HFF-Myc (cell line): Measurements from ENCODE around the gene SRRM5.
A peak's percentile ranks its signal among the peaks of the same experiment; 100 is the strongest.

Source experiments
- DNase-seq: peaks from one replicate; pipeline ENCODE4 v3.0.0-alpha.2; 2011; ENCODE audit warnings: low read depth; ENCODE audit errors: extremely low read depth
- H3K4me3 ChIP-seq: replicated peaks from 2 replicates; pipeline ENCODE4 v1.5.1; 2011; ENCODE audit warnings: low read depth, mild to moderate bottlenecking, control low read depth, low read length
- CTCF ChIP-seq: IDR thresholded peaks from 2 replicates; pipeline ENCODE4 v1.5.1; 2012; ENCODE audit warnings: mild to moderate bottlenecking, low read depth, low read length, control low read depth; ENCODE audit errors: missing control alignments

The SRRM5 gene

GRCh38 chr19:43591904-43592772 is 19.8 kb upstream of the SRRM5 start:
- no peak for TF ChIP-seq CTCF
- H3K4me3 ChIP-seq: no peak overlapping the region
- no peak for DNase-seq

DNA sequence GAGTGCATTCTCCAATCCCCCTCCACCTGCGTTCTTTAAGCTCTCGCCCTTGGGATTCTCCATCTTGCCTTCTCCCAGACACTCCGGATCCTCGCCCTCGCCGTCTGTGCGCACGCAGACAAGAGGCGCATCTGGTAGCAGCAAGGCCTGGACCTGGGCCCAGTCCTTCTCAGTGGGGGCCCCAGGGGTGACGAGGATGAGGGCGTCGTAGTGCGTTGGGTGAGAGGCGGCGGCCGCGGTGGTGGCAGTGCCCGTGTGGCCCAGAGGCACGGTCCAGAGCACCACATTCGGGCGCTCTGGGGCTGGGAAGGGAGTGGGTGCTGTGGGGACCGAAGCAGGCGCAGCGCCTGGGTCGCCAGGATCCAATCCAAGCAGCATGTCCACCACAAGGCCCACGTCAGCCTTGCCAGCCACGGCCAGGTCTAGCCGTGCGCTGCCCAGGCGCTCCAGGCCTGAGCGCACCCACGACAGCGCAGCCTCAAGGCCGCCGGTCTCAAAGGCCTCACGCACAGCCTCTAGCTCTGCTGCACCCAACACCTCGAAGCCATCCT is 19.0 kb upstream of the SRRM5 start:
- DNase-seq: no peak
- no peak overlapping the region for H3K4me3 ChIP-seq
- no peak for TF ChIP-seq CTCF

- DNase-seq: no peak
- H3K4me3 ChIP-seq: peak overlapping the region; percentile 72
- TF ChIP-seq CTCF: no peak
Observed at GRCh38 chr19:43594081-43594697, 17.7 kb upstream of the SRRM5 start.

GRCh38 chr19:43594710-43595604 is 16.9 kb upstream of the SRRM5 start:
- DNase-seq: no peak
- H3K4me3 ChIP-seq: peak overlapping the region; percentile 72
- peak; percentile 89 for TF ChIP-seq CTCF

- no peak for TF ChIP-seq CTCF
- peak overlapping the region; percentile 72 for H3K4me3 ChIP-seq
- no peak for DNase-seq
Observed at GRCh38 chr19:43595605-43595998, 16.3 kb upstream of the SRRM5 start.

GRCh38 chr19:43595999-43596841 is 15.7 kb upstream of the SRRM5 start, which contains the start of the genes IRGQ and ZNF576:
Gene IRGQ, minus strand, starts transcription at chr19:43596134. Its CDS starts 796 bp downstream, at chr19:43595338.
Gene ZNF576, plus strand, starts transcription at chr19:43596595. Its CDS starts 514 bp downstream, at chr19:43597109.
- no peak for TF ChIP-seq CTCF
- peak within 1 kb of the TSS; percentile 72 for H3K4me3 ChIP-seq
- peak; percentile 98 for DNase-seq
